Measurements from ENCODE around the gene KNDC1.

The KNDC1 gene

GRCh38 chr10:133177380-133178157, 17.6 kb downstream of the KNDC1 start:
- Mint-ChIP-seq H3K4me3 (no peak overlapping the region), H3K4me1 (no peaks in the 10 kb centered on the region), H3K9me3 (peaks cover 3% of the 10 kb centered on the region), H3K27ac (no peak overlapping the region), H3K27me3 (ENCODE audit: low read depth) (peaks cover 3% of the 10 kb centered on the region), H3K36me3 (ENCODE audit: low read depth) (peaks cover 21% of the 10 kb centered on the region)
- no peak for TF ChIP-seq CTCF (IDR thresholded peaks at IDR 0.05; ENCODE audit: unreplicated experiment in 3 of 3)

GRCh38 chr10:133178357-133179127, 18.5 kb downstream of the KNDC1 start:
- H3K4me3 Mint-ChIP-seq = no peak overlapping the region
- no peak overlapping the region for H3K27ac Mint-ChIP-seq
- peaks cover 3% of the 10 kb centered on the region for H3K27me3 Mint-ChIP-seq (ENCODE audit: low read depth)
- peaks cover 3% of the 10 kb centered on the region for H3K9me3 Mint-ChIP-seq
- no peak for TF ChIP-seq CTCF (IDR thresholded peaks at IDR 0.05; ENCODE audit: unreplicated experiment in 3 of 3)
- no peaks in the 10 kb centered on the region for H3K4me1 Mint-ChIP-seq
- H3K36me3 Mint-ChIP-seq (ENCODE audit: low read depth) = peaks cover 14% of the 10 kb centered on the region

- H3K4me3 Mint-ChIP-seq = no peak overlapping the region
- H3K4me1 Mint-ChIP-seq = no peaks in the 10 kb centered on the region
- H3K27me3 Mint-ChIP-seq (ENCODE audit: low read depth) = peaks cover 3% of the 10 kb centered on the region
- H3K36me3 Mint-ChIP-seq (ENCODE audit: low read depth) = peaks cover 11% of the 10 kb centered on the region
- H3K9me3 Mint-ChIP-seq = peaks cover 3% of the 10 kb centered on the region
- no peak for TF ChIP-seq CTCF (IDR thresholded peaks at IDR 0.05; ENCODE audit: unreplicated experiment in 3 of 3)
- no peak overlapping the region for H3K27ac Mint-ChIP-seq
Observed at GRCh38 chr10:133179128-133179520, 19.1 kb downstream of the KNDC1 start.

- Mint-ChIP-seq H3K27ac (no peak overlapping the region), H3K4me1 (no peaks in the 10 kb centered on the region), H3K27me3 (ENCODE audit: low read depth) (peaks cover 3% of the 10 kb centered on the region), H3K36me3 (ENCODE audit: low read depth) (peaks cover 15% of the 10 kb centered on the region), H3K4me3 (no peak overlapping the region), H3K9me3 (peaks cover 3% of the 10 kb centered on the region)
- TF ChIP-seq CTCF (IDR thresholded peaks at IDR 0.05; ENCODE audit: unreplicated experiment in 3 of 3) = no peak
Observed at GRCh38 chr10:133179651-133180050, 19.6 kb downstream of the KNDC1 start.

GRCh38 chr10:133180192-133180964, 20.4 kb downstream of the KNDC1 start:
- Mint-ChIP-seq H3K9me3 (peaks cover 3% of the 10 kb centered on the region), H3K27me3 (ENCODE audit: low read depth) (peaks cover 3% of the 10 kb centered on the region), H3K36me3 (ENCODE audit: low read depth) (peaks cover 15% of the 10 kb centered on the region), H3K4me3 (no peak overlapping the region), H3K27ac (no peak overlapping the region), H3K4me1 (no peaks in the 10 kb centered on the region)
- TF ChIP-seq CTCF (IDR thresholded peaks at IDR 0.05; ENCODE audit: unreplicated experiment in 3 of 3) = no peak
